Body of pancreas (tissue), 4 donors: ENCODE data around the gene PRR16.

Source experiments
- POLR2A ChIP-seq, 3 donors: fragments of 450-650 bp; IDR thresholded peaks; one replicate each; pipeline ENCODE4 v1.6.1; 2016; ENCODE audit warnings: antibody characterized with exemption in 3 of 3, mild to moderate bottlenecking in 2 of 3
- TF ChIP-seq, protein P1 (sequence below), 7 experiments: fragments of 450-650 bp in 4 of 7; fragments of 200-600 bp in 3 of 7; sonication (generic) in 3 of 7; IDR thresholded peaks; one replicate each; pipeline ENCODE4 v1.5.1; 2016 to 2019; ENCODE audit warnings: antibody characterized with exemption in 7 of 7

DNA sequence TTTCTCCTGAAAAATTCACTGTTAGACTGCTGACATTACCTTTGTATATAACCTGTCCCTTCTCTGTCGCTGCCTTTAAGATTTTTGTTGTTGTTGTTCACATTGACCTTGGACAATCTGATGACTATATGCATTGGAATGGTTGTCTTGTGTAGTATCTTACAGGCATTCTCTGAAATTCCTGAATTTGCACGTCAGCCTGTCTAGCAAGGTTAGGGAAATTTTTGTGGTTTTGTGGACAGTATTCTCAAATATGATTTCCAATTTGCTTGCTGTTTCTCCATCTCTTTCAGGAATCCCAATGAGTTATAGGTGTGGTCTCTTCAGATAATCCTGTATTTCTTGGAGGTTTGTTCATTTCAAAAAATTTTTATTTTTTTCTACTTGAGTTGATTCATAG is 140.8 kb downstream of the PRR16 start:
- TF ChIP-seq, protein P1, sequence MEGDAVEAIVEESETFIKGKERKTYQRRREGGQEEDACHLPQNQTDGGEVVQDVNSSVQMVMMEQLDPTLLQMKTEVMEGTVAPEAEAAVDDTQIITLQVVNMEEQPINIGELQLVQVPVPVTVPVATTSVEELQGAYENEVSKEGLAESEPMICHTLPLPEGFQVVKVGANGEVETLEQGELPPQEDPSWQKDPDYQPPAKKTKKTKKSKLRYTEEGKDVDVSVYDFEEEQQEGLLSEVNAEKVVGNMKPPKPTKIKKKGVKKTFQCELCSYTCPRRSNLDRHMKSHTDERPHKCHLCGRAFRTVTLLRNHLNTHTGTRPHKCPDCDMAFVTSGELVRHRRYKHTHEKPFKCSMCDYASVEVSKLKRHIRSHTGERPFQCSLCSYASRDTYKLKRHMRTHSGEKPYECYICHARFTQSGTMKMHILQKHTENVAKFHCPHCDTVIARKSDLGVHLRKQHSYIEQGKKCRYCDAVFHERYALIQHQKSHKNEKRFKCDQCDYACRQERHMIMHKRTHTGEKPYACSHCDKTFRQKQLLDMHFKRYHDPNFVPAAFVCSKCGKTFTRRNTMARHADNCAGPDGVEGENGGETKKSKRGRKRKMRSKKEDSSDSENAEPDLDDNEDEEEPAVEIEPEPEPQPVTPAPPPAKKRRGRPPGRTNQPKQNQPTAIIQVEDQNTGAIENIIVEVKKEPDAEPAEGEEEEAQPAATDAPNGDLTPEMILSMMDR (IDR thresholded peaks at IDR 0.05), result no peak
- no peak for TF ChIP-seq POLR2A (IDR thresholded peaks at IDR 0.05)
